GM12878 (cell line): ENCODE measurements around the gene PCGF1. TPM values are rescaled to one million over a fixed set of nuclear protein-coding genes. Genes with fewer than 3 reads are reported as not detected.

Experiments used
- ATAC-seq: fragments of 200-7000 bp; cut with Tn5 transposase; 3 replicates; pipeline ENCODE4 v1.9.1; 2020; ENCODE audit warnings: mild to moderate bottlenecking, moderate library complexity
- BruUV-seq: library from RNA; stranded (reverse); fragments of 400-500 nt; replicated peaks from 2 replicates; lab custom pipeline; 2021; lab: Mats Ljungman, UMichigan
- CTCF ChIA-PET: fragments of 300-600 bp; sonication (Branson Sonifier 250); formaldehyde crosslinking; extraction: SDS; loops from one replicate; lab custom pipeline; 2021; ENCODE audit warnings: inconsistent platforms; lab: Yijun Ruan, JAX
- POLR2A ChIA-PET: fragments of 350-600 bp; formaldehyde crosslinking; extraction: SDS; loops from one replicate; lab custom pipeline; 2021; ENCODE audit warnings: inconsistent platforms; lab: Charles Lee
- RAD21 ChIA-PET: fragments of 300-600 bp; sonication (Branson Sonifier 250); formaldehyde crosslinking; loops from one replicate; lab custom pipeline; 2023; ENCODE audit warnings: antibody characterized with exemption; ENCODE audit not compliant: unreplicated experiment; lab: Charles Lee
- SMC1A ChIA-PET: fragments of 300-600 bp; sonication (Branson Sonifier 250); formaldehyde crosslinking; loops from one replicate; lab custom pipeline; 2023; ENCODE audit not compliant: unreplicated experiment, uncharacterized antibody; lab: Charles Lee
- DNase-seq: peaks from one replicate; pipeline ENCODE4 v3.0.0-alpha.2; 2011; ENCODE audit warnings: low read depth, low spot score
- FAIRE-seq: peaks from 3 replicates; lab custom pipeline; 2011; peaks lifted over from hg19 to GRCh38; lab: Jason Lieb, UNC
- H2AFZ ChIP-seq: 2 replicates; pipeline ENCODE4 v1.6.0; 2011; ENCODE audit warnings: low read depth, low read length, control low read depth; ENCODE audit not compliant: control insufficient read depth
- H3K27ac ChIP-seq: 2 replicates; pipeline ENCODE4 v1.5.1; 2011; ENCODE audit warnings: control low read depth; ENCODE audit not compliant: control insufficient read depth, insufficient read depth
- H3K27me3 ChIP-seq, 2 experiments: replicated peaks in 1 of 2; 2 replicates each; pipeline versions ENCODE4 v1.6.0 to v1.6.1; 2011; ENCODE audit warnings: low read length in 1 of 2; ENCODE audit not compliant: control insufficient read depth in 2 of 2, insufficient read depth in 2 of 2
- H3K36me3 ChIP-seq, 2 experiments: 2 replicates each; pipeline ENCODE4 v1.5.1; 2011; ENCODE audit warnings: low read length in 1 of 2; ENCODE audit not compliant: control insufficient read depth in 2 of 2, insufficient read depth in 2 of 2
- H3K4me1 ChIP-seq: 2 replicates; pipeline ENCODE4 v1.6.1; 2011; ENCODE audit warnings: mild to moderate bottlenecking, low read length, moderate library complexity, mixed read lengths; ENCODE audit not compliant: control insufficient read depth, insufficient read depth
- H3K4me2 ChIP-seq: 2 replicates; pipeline ENCODE4 v1.6.0; 2011; ENCODE audit warnings: control low read depth; ENCODE audit not compliant: control insufficient read depth, insufficient read depth
- H3K4me3 ChIP-seq: fragments of 200-600 bp; sonication (generic); 2 replicates; pipeline ENCODE4 v1.5.1; 2016
- H3K79me2 ChIP-seq: 2 replicates; pipeline ENCODE4 v1.6.0; 2011; ENCODE audit warnings: low read length; ENCODE audit not compliant: control insufficient read depth, insufficient read depth
- H3K9ac ChIP-seq: 2 replicates; pipeline ENCODE4 v1.8.0; 2011; ENCODE audit warnings: low read length, control low read depth, mixed read lengths; ENCODE audit not compliant: control insufficient read depth, insufficient read depth
- H3K9me3 ChIP-seq: replicated peaks from 3 replicates; pipeline ENCODE4 v1.5.1; 2011; ENCODE audit warnings: mild to moderate bottlenecking, low read length; ENCODE audit not compliant: control insufficient read depth, insufficient read depth
- H4K20me1 ChIP-seq: 2 replicates; pipeline ENCODE4 v1.6.0; 2011; ENCODE audit not compliant: control insufficient read depth, insufficient read depth
- BCL3 ChIP-seq: IDR thresholded peaks from 2 replicates; pipeline ENCODE4 v1.6.1; 2011; ENCODE audit warnings: borderline replicate concordance, low read depth, mild to moderate bottlenecking, moderate library complexity, low read length; ENCODE audit not compliant: insufficient read depth, poor library complexity, severe bottlenecking
- CBFB ChIP-seq: IDR thresholded peaks from 2 replicates; pipeline ENCODE4 v1.6.1; 2016; ENCODE audit warnings: antibody characterized with exemption, low read depth
- CREB1 ChIP-seq: IDR thresholded peaks from 2 replicates; pipeline ENCODE4 v1.6.1; 2012; ENCODE audit warnings: low read depth, mild to moderate bottlenecking, inconsistent platforms
- E2F8 ChIP-seq: fragments of 450-650 bp; IDR thresholded peaks from 2 replicates; pipeline ENCODE4 v1.6.1; 2018; ENCODE audit warnings: mild to moderate bottlenecking, low read depth, moderate library complexity; ENCODE audit not compliant: partially characterized antibody
- FOS ChIP-seq: IDR thresholded peaks from 3 replicates; pipeline ENCODE4 v1.6.1; 2011; ENCODE audit warnings: borderline replicate concordance; ENCODE audit not compliant: insufficient read length; ENCODE audit errors: extremely low read depth
- NFIC ChIP-seq: IDR thresholded peaks from 2 replicates; pipeline ENCODE4 v1.6.1; 2012; ENCODE audit warnings: low read depth, mild to moderate bottlenecking, inconsistent platforms, low read length, moderate library complexity
- NFXL1 ChIP-seq: fragments of 450-650 bp; IDR thresholded peaks from 2 replicates; pipeline ENCODE4 v1.6.1; 2017; ENCODE audit warnings: antibody characterized with exemption, mild to moderate bottlenecking, borderline replicate concordance
- NFYB ChIP-seq: IDR thresholded peaks from 2 replicates; pipeline ENCODE4 v1.6.1; 2011; ENCODE audit warnings: low read depth, mild to moderate bottlenecking, low read length, improper control_type of control experiment, moderate library complexity; ENCODE audit not compliant: insufficient read depth
- POLR2AphosphoS2 ChIP-seq: IDR thresholded peaks from 2 replicates; pipeline ENCODE4 v1.6.1; 2011; ENCODE audit warnings: low read depth, mild to moderate bottlenecking, low read length, improper control_type of control experiment, moderate library complexity
- POLR2AphosphoS5 ChIP-seq: IDR thresholded peaks from 2 replicates; pipeline ENCODE4 v1.6.1; 2011; ENCODE audit warnings: mild to moderate bottlenecking, low read length, inconsistent platforms
- SP1 ChIP-seq: IDR thresholded peaks from one replicate; pipeline ENCODE4 v1.6.1; 2011; ENCODE audit warnings: low read depth, low read length
- SUZ12 ChIP-seq: fragments of 200-600 bp; sonication (generic); IDR thresholded peaks from one replicate; pipeline ENCODE4 v1.6.1; 2018; ENCODE audit warnings: antibody characterized with exemption, mild to moderate bottlenecking; ENCODE audit not compliant: unreplicated experiment
- WRNIP1 ChIP-seq: IDR thresholded peaks from 2 replicates; pipeline ENCODE4 v1.6.1; 2011; ENCODE audit warnings: low read depth, low read length, improper control_type of control experiment, borderline replicate concordance
- YY1 ChIP-seq: IDR thresholded peaks from 2 replicates; pipeline ENCODE4 v1.6.1; 2011; ENCODE audit warnings: low read depth, mild to moderate bottlenecking, low read length
- WGBS: methylation state at CpG from one replicate; pipeline ENCODE4 v1.1.6; 2016; ENCODE audit warnings: low lambda C conversion rate; ENCODE audit not compliant: insufficient replicate concordance, insufficient coverage; ENCODE audit errors: missing lambda C conversion rate; 5-methylcytosine and 5-hydroxymethylcytosine counted together
- in situ Hi-C: fragments of 300-500 bp; cut with MboI; formaldehyde crosslinking; loops from 9 replicates; pipeline ENCODE4 v1.14.3; 2018; ENCODE audit warnings: mixed read lengths
- intact Hi-C: fragments of 100-400 bp; cut with micrococcal nuclease; formaldehyde crosslinking; loops from one replicate; pipeline ENCODE4 v1.14.2; 2022; ENCODE audit not compliant: unreplicated experiment
- polyA plus RNA-seq, 11 experiments: library from polyadenylated mRNA; depleted of rRNA in 4 of 11; unstranded in 6 of 11; stranded (reverse) in 5 of 11; fragments of >200 nt; fragmentation: Nextera tagmentation in 4 of 11; fragmentation: Illumina TruSeq in 1 of 11; extraction: Ambion mirVana in 4 of 11; extraction: Trizol in 1 of 11; gene quantifications; 1 replicate in 1 of 11; 2 replicates in 10 of 11; pipeline versions ENCODE4 v1.2.1 to v1.2.3, GENCODE V29; 2011 to 2016; ENCODE audit warnings: inconsistent platforms in 2 of 11, missing spikeins in 2 of 11, low read depth in 1 of 11
- total RNA-seq, 4 experiments: library from RNA; depleted of rRNA in 3 of 4; stranded (reverse); fragments of >200 nt in 3 of 4; fragmentation: Illumina TruSeq in 1 of 4; extraction: Trizol in 1 of 4; gene quantifications; 2 replicates each; pipeline versions ENCODE4 v1.2.1 to v1.2.3, GENCODE V29; 2013 to 2021
- TF ChIP-seq, protein P1 (sequence below): fragments of 450-650 bp; IDR thresholded peaks from 2 replicates; pipeline ENCODE4 v1.6.1; 2016; ENCODE audit warnings: mild to moderate bottlenecking, moderate library complexity, borderline replicate concordance

Gene PCGF1
- total and polyA plus RNA-seq, 10 of the 15 experiments (the other 5 are each of a cell fraction or from before 2014, with no cell fraction given) = 23.1 to 50.8 (median 27.4) TPM

GRCh38 chr2:74515981-74516633, 8.6 kb upstream of the PCGF1 start:
- intact Hi-C loops = no loop called here
- TF ChIP-seq YY1 (0 out of 2 replicates have a peak, but pooled peaks have one; percentile 29), POLR2AphosphoS2 (no peak), NFXL1 (no peak), CBFB (no peak), BCL3 (no peak), SUZ12 (peak; percentile 14), SP1 (peak; percentile 87), E2F8 (no peak), WRNIP1 (no peak), NFYB (peak; percentile 71; the same call in 1 of the 2 replicates), POLR2AphosphoS5 (no peak), NFIC (no peak), CREB1 (0 out of 2 replicates have a peak, but pooled peaks have one; percentile 19), FOS (peak; percentile 23)
- TF ChIP-seq, protein P1, sequence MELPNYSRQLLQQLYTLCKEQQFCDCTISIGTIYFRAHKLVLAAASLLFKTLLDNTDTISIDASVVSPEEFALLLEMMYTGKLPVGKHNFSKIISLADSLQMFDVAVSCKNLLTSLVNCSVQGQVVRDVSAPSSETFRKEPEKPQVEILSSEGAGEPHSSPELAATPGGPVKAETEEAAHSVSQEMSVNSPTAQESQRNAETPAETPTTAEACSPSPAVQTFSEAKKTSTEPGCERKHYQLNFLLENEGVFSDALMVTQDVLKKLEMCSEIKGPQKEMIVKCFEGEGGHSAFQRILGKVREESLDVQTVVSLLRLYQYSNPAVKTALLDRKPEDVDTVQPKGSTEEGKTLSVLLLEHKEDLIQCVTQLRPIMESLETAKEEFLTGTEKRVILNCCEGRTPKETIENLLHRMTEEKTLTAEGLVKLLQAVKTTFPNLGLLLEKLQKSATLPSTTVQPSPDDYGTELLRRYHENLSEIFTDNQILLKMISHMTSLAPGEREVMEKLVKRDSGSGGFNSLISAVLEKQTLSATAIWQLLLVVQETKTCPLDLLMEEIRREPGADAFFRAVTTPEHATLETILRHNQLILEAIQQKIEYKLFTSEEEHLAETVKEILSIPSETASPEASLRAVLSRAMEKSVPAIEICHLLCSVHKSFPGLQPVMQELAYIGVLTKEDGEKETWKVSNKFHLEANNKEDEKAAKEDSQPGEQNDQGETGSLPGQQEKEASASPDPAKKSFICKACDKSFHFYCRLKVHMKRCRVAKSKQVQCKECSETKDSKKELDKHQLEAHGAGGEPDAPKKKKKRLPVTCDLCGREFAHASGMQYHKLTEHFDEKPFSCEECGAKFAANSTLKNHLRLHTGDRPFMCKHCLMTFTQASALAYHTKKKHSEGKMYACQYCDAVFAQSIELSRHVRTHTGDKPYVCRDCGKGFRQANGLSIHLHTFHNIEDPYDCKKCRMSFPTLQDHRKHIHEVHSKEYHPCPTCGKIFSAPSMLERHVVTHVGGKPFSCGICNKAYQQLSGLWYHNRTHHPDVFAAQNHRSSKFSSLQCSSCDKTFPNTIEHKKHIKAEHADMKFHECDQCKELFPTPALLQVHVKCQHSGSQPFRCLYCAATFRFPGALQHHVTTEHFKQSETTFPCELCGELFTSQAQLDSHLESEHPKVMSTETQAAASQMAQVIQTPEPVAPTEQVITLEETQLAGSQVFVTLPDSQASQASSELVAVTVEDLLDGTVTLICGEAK = no peak

More at GRCh38 chr2:74515981-74516633, 8.6 kb upstream of the PCGF1 start:
- Histone ChIP-seq H3K27ac (no peak overlapping the region), H3K36me3 (no peaks in the 10 kb centered on the region), H3K4me2 (peak overlapping the region; percentile 96), H3K79me2 (no peaks in the 10 kb centered on the region), H3K9me3 (no peaks in the 10 kb centered on the region; the same call in 2 of the 3 replicates), H4K20me1 (no peaks in the 10 kb centered on the region), H3K9ac (no peak overlapping the region), H2AFZ (peak overlapping the region; percentile 69), H3K4me1 (peaks cover 13% of the 10 kb centered on the region; the same call in 1 of the 2 replicates), H3K27me3 (peaks cover 18 to 31% of the 10 kb centered on the region in 2 experiments), H3K4me3 (peak overlapping the region; percentile 31; the same call in 1 of the 2 replicates)
- DNase-seq = no peak
- ChIA-PET RAD21 (no interaction called here), CTCF (no interaction called here), SMC1A (interaction anchor here (1.5 kb wide), 1 partner anchor 15 kb away, joined by 3 read pairs; no protein-coding TSS in a partner anchor), POLR2A (interaction anchor here (1.2 kb wide), 1 partner anchor 12 kb away, joined by 3 read pairs; no protein-coding TSS in a partner anchor)
- in situ Hi-C loops = no loop called here
- BruUV-seq = no TSS peak
- FAIRE-seq = no peak
- peak; percentile 70 for ATAC-seq
- WGBS = 44% methylated on average over 50 of the region's 72 CpGs
